Urothelium cell line (cell line): ENCODE measurements around the gene IP6K3.

Source experiments
- DNase-seq: peaks from one replicate; pipeline ENCODE4 v3.0.0; 2011; ENCODE audit warnings: low spot score, mixed read lengths
- FAIRE-seq: peaks from 2 replicates; lab custom pipeline; 2011; peaks lifted over from hg19 to GRCh38; lab: Jason Lieb, UNC

The IP6K3 gene

GRCh38 chr6:33679761-33680160 is 66.9 kb downstream of the IP6K3 start:
- no peak for DNase-seq
- no peak for FAIRE-seq

DNA sequence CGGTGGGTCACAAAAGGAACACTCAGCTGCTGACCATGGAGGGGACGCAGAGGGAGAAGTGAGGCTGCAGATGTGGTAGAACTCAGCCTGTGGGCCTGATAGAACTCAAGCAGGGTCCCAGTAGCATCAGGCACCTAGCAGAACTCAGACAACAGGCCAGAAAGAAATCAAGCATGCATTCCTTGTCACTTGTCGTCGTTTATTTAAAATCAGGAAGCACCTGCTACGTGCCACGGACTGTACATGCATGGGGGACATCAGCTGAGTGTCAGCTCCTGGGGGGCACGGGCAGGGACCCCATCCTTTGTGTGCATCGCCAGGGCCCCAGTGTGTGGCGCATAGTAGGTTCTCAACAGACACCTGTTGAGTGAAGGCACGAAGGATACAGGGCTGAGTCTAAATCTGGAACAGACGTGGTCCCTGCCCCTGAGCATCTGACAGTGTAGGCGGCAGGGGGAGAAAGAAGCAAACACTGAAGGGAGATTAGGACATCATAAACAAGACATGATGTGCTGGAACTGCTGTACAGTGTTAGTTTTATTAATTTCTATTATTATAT is 67.7 kb downstream of the IP6K3 start:
- FAIRE-seq (no peak), DNase-seq (no peak)

DNA sequence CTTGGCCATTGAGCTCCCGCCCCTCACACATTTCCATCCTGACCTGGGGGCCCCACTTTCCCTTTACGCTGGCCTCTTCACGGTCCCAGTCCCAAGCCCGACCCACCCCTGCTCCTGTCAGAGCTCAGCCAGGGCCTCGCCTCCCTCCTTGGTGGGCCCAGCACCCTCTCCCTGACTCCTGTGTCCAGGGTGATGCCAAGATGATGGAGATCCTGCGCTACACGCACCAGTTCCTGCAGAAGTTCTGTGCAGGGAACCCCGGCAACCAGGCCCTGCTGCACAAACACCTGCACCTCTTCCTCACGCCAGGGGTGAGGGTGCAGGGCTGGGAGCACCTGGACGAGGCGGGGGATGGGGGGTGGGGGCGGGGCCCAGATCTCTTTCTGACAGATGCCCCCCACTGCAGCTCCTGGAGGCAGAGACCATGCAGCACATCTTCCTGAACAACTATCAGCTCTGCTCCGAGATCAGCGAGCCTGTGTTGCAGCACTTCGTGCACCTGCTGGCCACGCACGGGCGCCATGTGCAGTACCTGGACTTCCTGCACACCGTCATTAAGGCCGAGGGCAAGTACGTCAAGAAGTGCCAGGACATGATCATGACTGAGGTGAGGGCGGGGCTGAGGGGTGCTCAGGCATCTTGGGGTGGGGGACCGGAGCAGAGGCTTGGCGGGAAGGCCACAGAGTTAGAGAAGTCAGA is 68.3 kb downstream of the IP6K3 start:
- FAIRE-seq (no peak), DNase-seq (no peak)

DNA sequence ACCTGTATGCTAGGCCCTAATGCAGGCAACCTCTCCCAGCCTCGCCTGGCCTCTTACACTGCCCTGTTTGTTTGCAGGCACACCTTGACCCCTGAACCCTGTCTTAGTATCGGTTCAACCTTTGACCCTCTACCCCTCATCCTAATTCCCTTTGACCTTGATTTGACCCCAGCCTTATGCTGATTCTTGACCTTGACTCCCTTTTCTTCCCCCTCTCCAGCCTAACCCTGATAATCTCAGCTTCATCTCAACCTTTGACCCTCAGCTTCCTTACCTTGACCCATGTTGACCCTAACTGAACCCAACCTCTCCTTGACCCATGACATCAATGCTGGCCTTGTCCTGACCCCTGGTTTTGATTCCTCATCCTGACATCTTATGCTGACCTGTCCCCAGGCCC is 69.0 kb downstream of the IP6K3 start:
- no peak for FAIRE-seq
- no peak for DNase-seq

DNA sequence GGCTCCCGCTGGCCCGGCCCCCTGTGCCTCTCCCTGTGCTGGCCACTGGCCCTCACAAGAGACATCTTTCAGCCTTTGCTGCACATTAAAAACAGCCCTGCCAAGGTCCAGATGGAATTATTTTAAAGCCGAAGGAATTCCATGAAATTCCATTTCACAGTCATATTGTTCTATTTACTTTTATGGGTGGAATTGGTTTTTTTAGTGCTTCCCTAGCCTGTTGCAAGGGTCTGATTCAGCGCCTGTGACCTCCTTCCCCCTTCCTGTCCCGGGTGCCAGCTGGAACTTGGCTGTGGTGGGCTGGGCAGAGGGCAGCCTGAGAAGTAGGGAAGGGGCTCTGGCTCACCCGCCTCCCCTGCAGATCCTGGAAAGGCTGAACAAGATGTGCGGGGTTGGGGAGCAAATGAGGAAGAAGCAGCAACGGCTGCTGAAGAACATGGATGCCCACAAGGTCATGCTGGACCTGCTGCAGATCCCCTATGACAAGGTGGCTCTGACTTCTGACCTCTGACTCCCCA is 69.5 kb downstream of the IP6K3 start:
- DNase-seq (no peak), FAIRE-seq (no peak)

- DNase-seq (no peak), FAIRE-seq (no peak)
Observed at GRCh38 chr6:33676416-33677142, 70.1 kb downstream of the IP6K3 start.

DNA sequence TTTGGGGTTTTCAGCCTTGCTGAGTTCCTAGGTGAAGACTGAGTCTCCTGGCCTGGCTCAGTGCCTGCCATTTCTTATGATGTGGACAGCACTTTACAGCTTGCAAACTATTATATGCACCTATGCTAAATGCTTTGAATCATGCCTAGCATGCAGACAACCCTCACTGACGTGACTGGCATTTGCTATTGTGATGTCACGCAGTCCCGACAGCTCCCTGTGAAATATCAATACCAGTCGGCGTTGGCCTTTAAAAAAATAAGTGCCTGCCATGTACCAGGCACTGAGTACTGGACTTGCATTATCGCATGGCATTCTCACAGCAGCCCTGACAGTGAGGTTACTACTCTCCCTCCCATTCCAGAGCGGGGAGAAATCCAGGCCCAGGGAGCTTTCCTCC is 70.7 kb downstream of the IP6K3 start:
- FAIRE-seq (no peak), DNase-seq (no peak)

GRCh38 chr6:33673851-33674250 is 72.9 kb downstream of the IP6K3 start:
- no peak for DNase-seq
- FAIRE-seq: no peak

DNA sequence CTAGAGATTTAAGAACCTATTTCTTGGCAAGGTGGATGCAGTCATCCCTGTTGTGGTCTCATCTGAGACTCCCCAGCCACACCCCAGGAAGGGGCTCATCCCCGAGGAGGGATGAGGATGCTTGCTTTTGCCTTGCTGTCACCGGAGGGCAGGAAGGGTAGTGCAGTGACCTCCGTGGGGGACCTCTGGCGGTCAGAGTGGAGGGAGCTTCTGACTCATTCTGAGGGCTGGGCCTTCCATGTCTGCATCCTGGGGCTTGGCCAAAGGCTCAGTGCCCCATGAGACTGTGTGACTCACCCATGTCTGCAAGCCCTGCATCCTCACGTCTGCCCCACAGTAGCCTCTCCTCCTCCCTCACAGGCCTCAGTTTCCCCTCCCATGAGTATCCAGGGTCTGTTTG is 73.9 kb downstream of the IP6K3 start:
- DNase-seq (peak; percentile 93), FAIRE-seq (peak; percentile 50)

DNA sequence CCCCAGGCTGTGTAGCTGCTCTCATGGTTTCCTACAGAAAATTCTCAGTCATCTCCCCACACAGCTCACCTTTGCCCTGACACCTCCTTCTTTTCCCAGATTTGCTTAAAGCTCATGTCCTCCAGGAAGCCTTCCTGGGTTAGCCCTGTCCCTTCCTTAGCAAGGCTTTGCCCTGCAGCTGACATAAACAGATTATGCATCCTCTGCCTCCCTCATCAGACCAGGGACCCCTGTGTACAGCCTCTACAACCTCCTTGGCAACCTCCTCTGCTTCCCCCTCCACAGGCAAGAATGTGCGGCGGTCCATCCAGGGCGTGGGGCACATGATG is 75.0 kb downstream of the IP6K3 start:
- DNase-seq: no peak
- FAIRE-seq: no peak
